Nucleus accumbens (tissue), 56 donors: ENCODE measurements around the gene GINS1.
A peak's percentile ranks its signal among the peaks of the same experiment; 100 is the strongest.
"Not testable (repeated sequence)": the region's sequence is repeated elsewhere in the genome, so short reads cannot be mapped to it uniquely, and the experiment has no call there.

ENCODE experiments used
- DNase-seq, 56 donors: peaks; one replicate each; lab custom pipeline; 2025; lab: John Stamatoyannopoulos, UW

GINS1 gene

GRCh38 chr20:25471020-25471419 lies 63.5 kb downstream of the GINS1 start:
- DNase-seq: no peak

- not testable (repeated sequence) for DNase-seq
These were observed 65.8 kb downstream of the GINS1 start for GRCh38 chr20:25473297-25473696.

- no peak for DNase-seq
These were observed 68.9 kb downstream of the GINS1 start for GRCh38 chr20:25476106-25477013.

GRCh38 chr20:25477014-25477882 lies 69.8 kb downstream of the GINS1 start:
- no peak for DNase-seq

GRCh38 chr20:25478889-25479568 lies 71.6 kb downstream of the GINS1 start:
- no peak for DNase-seq

GRCh38 chr20:25479638-25480037 lies 72.2 kb downstream of the GINS1 start:
- DNase-seq: no peak

GRCh38 chr20:25480156-25480555 lies 72.7 kb downstream of the GINS1 start:
- DNase-seq: no peak

GRCh38 chr20:25480797-25481196 lies 73.3 kb downstream of the GINS1 start:
- DNase-seq: no peak

- DNase-seq: no peak
These were observed 73.9 kb downstream of the GINS1 start for GRCh38 chr20:25481235-25481917.

GRCh38 chr20:25481918-25482253 lies 74.4 kb downstream of the GINS1 start:
- no peak for DNase-seq

GRCh38 chr20:25483431-25484132 lies 76.1 kb downstream of the GINS1 start:
- no peak for DNase-seq

GRCh38 chr20:25484224-25484846 lies 76.9 kb downstream of the GINS1 start:
- peak in 2 of 56 donors; percentile 10 to 22 for DNase-seq

GRCh38 chr20:25484911-25485511 lies 77.5 kb downstream of the GINS1 start:
- no peak for DNase-seq

GRCh38 chr20:25485872-25486271 lies 78.4 kb downstream of the GINS1 start:
- DNase-seq: no peak

GRCh38 chr20:25486377-25486776 lies 78.9 kb downstream of the GINS1 start:
- DNase-seq: no peak

- DNase-seq: no peak
These were observed 79.8 kb downstream of the GINS1 start for GRCh38 chr20:25487306-25487705.

GRCh38 chr20:25487975-25488374 lies 80.5 kb downstream of the GINS1 start:
- no peak for DNase-seq

GRCh38 chr20:25489221-25489871 lies 81.9 kb downstream of the GINS1 start:
- DNase-seq: no peak
